ENCODE results near the gene PRDM16. TPM values are rescaled to one million over a fixed set of nuclear protein-coding genes. Genes with fewer than 3 reads are reported as not detected.

The PRDM16 gene
- total RNA-seq, 1 experiment from 2014 or later: 22.3 TPM

GRCh38 chr1:3242408-3243260, 173.6 kb downstream of the PRDM16 start:
- intact Hi-C loops (cut with micrococcal nuclease; ENCODE audit: unreplicated experiment): no loop called here
- Histone ChIP-seq H3K4me3 (ENCODE audit: low read depth in 2 of 2, low read length in 2 of 2) (no peak overlapping the region), H3K36me3 (ENCODE audit: control insufficient read depth, insufficient read depth, low read length) (no peaks in the 10 kb centered on the region), H3K9me3 (ENCODE audit: control insufficient read depth, insufficient read depth, low read depth, low read length) (no peaks in the 10 kb centered on the region), H3K4me1 (ENCODE audit: control insufficient read depth, insufficient read depth, low read length) (no peaks in the 10 kb centered on the region), H3K27me3 (ENCODE audit: control insufficient read depth, insufficient read depth, low read length) (no peaks in the 10 kb centered on the region), H3K27ac (ENCODE audit: low read length) (no peak overlapping the region)
- ChIA-PET CTCF (interaction anchor here (0.6 to 0.7 kb wide), 2 partner anchors 197 to 248 kb away, joined by 4 to 7 read pairs; no protein-coding TSS in a partner anchor), POLR2A (interaction anchor here (0.7 kb wide), 1 partner anchor 46 kb away, joined by 4 read pairs; no protein-coding TSS in a partner anchor)
- DNase-seq (ENCODE audit: low read depth, low spot score) (no peak), ATAC-seq (no peak)
- no TSS peak for BruUV-seq (replicated peaks)
- in situ Hi-C loops (cut with HindIII; ENCODE audit: low pct_unique_long_range_greater_than_20kb, low sequenced_read_pairs): no loop called here
- TF ChIP-seq SIN3A (IDR thresholded peaks at IDR 0.05; ENCODE audit: borderline replicate concordance, insufficient read depth, low read depth, low read length) (no peak), POLR2AphosphoS5 (IDR thresholded peaks at IDR 0.05; ENCODE audit: low read depth, low read length) (no peak), TCF7L2 (IDR thresholded peaks at IDR 0.05; ENCODE audit: low read depth, low read length) (no peak), CTCF (IDR thresholded peaks at IDR 0.05) (no peak)
- TF ChIP-seq, protein P1, sequence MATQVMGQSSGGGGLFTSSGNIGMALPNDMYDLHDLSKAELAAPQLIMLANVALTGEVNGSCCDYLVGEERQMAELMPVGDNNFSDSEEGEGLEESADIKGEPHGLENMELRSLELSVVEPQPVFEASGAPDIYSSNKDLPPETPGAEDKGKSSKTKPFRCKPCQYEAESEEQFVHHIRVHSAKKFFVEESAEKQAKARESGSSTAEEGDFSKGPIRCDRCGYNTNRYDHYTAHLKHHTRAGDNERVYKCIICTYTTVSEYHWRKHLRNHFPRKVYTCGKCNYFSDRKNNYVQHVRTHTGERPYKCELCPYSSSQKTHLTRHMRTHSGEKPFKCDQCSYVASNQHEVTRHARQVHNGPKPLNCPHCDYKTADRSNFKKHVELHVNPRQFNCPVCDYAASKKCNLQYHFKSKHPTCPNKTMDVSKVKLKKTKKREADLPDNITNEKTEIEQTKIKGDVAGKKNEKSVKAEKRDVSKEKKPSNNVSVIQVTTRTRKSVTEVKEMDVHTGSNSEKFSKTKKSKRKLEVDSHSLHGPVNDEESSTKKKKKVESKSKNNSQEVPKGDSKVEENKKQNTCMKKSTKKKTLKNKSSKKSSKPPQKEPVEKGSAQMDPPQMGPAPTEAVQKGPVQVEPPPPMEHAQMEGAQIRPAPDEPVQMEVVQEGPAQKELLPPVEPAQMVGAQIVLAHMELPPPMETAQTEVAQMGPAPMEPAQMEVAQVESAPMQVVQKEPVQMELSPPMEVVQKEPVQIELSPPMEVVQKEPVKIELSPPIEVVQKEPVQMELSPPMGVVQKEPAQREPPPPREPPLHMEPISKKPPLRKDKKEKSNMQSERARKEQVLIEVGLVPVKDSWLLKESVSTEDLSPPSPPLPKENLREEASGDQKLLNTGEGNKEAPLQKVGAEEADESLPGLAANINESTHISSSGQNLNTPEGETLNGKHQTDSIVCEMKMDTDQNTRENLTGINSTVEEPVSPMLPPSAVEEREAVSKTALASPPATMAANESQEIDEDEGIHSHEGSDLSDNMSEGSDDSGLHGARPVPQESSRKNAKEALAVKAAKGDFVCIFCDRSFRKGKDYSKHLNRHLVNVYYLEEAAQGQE (IDR thresholded peaks at IDR 0.05; ENCODE audit: insufficient read depth in 1 of 2, low read depth in 2 of 2, low read length in 1 of 2): no peak

DNA sequence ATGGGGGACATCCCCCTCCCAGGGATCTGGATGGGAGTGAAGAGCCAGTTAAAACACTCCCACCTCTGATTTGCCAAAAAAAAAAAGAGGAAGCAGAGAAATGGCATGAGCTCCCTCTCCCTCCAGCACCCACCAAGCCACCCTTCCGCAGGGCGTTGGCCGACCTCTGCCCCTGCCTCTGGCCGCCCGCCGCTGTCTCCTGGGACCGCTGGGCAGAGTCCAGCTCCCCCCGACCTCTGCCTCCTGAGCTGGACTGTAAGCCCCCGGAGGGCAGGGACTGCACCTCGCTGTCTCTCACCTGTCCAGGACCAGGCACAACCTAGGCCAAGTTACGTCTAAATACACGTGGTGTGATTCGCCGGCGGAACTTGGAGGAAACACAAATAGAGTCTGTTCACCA, 174.3 kb downstream of the PRDM16 start:
- no peak for DNase-seq (ENCODE audit: low read depth, low spot score)
- BruUV-seq (replicated peaks): no TSS peak
- in situ Hi-C loops (cut with HindIII; ENCODE audit: low pct_unique_long_range_greater_than_20kb, low sequenced_read_pairs) (no loop called here), intact Hi-C loops (cut with micrococcal nuclease; ENCODE audit: unreplicated experiment) (no loop called here)
- Histone ChIP-seq H3K9me3 (ENCODE audit: control insufficient read depth, insufficient read depth, low read depth, low read length) (no peaks in the 10 kb centered on the region), H3K36me3 (ENCODE audit: control insufficient read depth, insufficient read depth, low read length) (no peaks in the 10 kb centered on the region), H3K27ac (ENCODE audit: low read length) (no peak overlapping the region), H3K4me1 (ENCODE audit: control insufficient read depth, insufficient read depth, low read length) (no peaks in the 10 kb centered on the region), H3K27me3 (ENCODE audit: control insufficient read depth, insufficient read depth, low read length) (no peaks in the 10 kb centered on the region), H3K4me3 (ENCODE audit: low read depth in 2 of 2, low read length in 2 of 2) (no peak overlapping the region)
- CTCF ChIA-PET: no interaction called here
- ATAC-seq: no peak
- POLR2A ChIA-PET: interaction anchor here (0.7 kb wide), 1 partner anchor 47 kb away, joined by 4 read pairs; no protein-coding TSS in a partner anchor
- no peak for TF ChIP-seq SIN3A (IDR thresholded peaks at IDR 0.05; ENCODE audit: borderline replicate concordance, insufficient read depth, low read depth, low read length)
- TF ChIP-seq, protein P1 (IDR thresholded peaks at IDR 0.05; ENCODE audit: insufficient read depth in 1 of 2, low read depth in 2 of 2, low read length in 1 of 2): no peak
- TF ChIP-seq POLR2AphosphoS5 (IDR thresholded peaks at IDR 0.05; ENCODE audit: low read depth, low read length): no peak
- no peak for TF ChIP-seq CTCF (IDR thresholded peaks at IDR 0.05)
- no peak for TF ChIP-seq TCF7L2 (IDR thresholded peaks at IDR 0.05; ENCODE audit: low read depth, low read length)
